LHCN-M2 (cell line): ENCODE measurements around the gene LRRC37A3. TPM values are rescaled to one million over a fixed set of nuclear protein-coding genes. Genes with fewer than 3 reads are reported as not detected.
"Not testable (repeated sequence)": the region's sequence is repeated elsewhere in the genome, so short reads cannot be mapped to it uniquely, and the experiment has no call there.

Experiments used
- DNase-seq: peaks from one replicate; pipeline ENCODE4 v3.0.0-alpha.2; 2012; ENCODE audit warnings: low read depth
- total RNA-seq: library from RNA; depleted of rRNA; stranded (reverse); fragments of >200 nt; gene quantifications from 2 replicates; pipeline ENCODE4 v1.2.3, GENCODE V29; 2014; rRNA removed

LRRC37A3 gene
- total RNA-seq, 1 experiment from 2014 or later, result 3.8 TPM

DNA sequence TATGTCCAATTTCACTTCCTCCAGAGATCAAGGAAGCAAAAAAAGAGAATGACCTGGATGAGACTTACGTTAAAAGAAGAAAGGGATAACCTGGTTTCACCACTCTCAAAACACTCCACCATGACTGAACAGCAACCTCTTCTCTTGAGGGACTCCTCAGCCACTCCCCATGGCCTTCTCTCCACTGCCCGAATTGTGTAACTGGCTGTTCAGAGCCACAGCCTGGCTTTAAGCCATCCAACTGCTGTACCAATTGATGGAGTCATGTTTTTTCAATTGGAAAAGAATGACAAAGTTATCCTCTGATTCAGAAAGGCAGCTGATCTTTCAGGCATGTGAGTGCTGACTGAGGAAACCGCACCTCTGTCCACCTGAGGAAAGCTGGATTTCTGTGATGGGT, 85.2 kb downstream of the LRRC37A3 start:
- DNase-seq, result peak; percentile 49

- not testable (repeated sequence) for DNase-seq
These were observed 88.6 kb downstream of the LRRC37A3 start for GRCh38 chr17:64830631-64831040.

GRCh38 chr17:64829824-64830630, 89.3 kb downstream of the LRRC37A3 start:
- DNase-seq, result not testable (repeated sequence)

GRCh38 chr17:64829068-64829467, 90.2 kb downstream of the LRRC37A3 start:
- not testable (repeated sequence) for DNase-seq

DNA sequence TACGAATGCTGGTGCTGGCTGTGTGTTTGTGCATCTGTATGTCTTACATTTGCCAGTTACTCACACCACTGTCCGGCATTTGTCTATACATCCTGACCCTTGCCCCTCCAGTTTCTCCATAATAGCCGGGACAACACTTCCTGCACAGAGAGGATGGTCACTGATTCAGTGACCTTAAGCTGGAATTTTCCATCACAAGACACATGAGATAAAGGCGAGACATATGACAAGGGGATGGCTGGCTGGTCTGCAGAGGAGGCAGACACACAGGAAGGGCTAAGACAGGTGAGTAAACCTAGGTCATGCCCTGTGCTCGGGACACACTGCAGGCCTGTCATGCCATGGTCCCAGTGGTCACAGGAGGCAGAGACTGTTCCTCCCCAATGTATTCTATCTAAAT, 100.4 kb downstream of the LRRC37A3 start:
- DNase-seq, result not testable (repeated sequence)

DNA sequence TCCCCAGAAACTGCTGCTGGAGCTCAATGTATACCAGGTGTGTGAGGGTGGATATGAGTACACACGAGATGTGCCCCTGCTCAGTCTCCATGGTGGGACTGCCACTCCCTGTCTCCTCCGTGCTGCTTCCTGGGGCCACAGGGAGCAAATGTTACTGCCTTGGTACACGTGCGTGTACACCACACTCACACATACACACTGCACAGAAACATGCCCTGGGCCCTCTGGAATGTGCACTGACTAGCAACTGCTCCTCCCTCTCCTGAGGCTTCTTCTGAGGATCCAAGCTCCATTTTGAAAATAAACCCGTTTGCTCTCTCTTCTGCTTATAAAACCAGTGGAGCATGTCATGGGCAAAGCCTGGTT, 103.5 kb downstream of the LRRC37A3 start:
- DNase-seq, result not testable (repeated sequence)

DNA sequence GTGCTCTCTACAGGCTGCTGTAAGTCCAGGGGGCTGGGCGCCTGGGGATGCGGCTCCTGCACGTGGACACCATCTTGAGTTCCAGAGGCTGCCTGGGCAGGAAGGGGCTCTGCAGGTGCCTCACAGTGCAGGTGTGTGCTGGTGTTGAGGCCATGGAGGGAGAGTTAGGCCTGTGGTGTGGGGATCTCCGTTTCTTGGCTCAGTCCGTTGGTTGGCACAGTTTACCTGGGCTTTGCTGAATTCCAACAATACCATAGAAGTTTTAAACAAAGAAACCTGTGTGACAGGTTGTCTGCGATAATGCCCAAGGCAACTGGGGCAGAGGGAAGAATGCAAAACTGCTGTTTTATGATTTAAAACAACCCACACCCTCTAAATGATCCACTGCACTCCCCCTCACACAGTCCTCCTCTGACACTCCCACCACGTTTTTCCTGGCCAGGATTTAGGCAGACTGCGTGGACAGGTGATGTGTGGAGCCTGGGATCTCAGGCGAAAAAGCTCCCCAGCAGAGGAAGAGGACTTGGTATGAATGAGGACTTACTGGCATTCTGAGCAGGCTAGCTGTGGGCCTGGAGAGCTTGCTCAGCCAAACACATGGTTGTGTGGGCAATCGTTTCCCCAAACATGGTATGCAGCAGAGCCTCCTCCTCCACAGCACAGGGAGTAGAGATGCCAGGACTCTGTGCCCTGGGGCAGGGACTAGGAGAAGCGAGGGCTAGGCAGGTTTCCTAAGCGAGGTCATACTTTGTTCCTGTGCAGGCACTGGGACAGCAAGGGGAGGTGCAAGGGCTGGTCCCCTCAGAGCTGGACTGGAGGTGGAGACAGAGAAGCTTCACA, 104.1 kb downstream of the LRRC37A3 start:
- not testable (repeated sequence) for DNase-seq

GRCh38 chr17:64808178-64808977, 110.9 kb downstream of the LRRC37A3 start:
- peak; percentile 73 for DNase-seq

Other genes with a start within 250 kb of the LRRC37A3 start
- 46.6 and 53.2 TPM in 2 replicates for gene GNA13, start 137.3 kb upstream of the LRRC37A3 start, total RNA-seq
- 0.32 and 0.57 TPM in 2 replicates for gene RGS9, start 217.9 kb upstream of the LRRC37A3 start, total RNA-seq